GM23338 (cell line): ENCODE results near the gene MKKS. TPM values are rescaled to one million over a fixed set of nuclear protein-coding genes. Genes with fewer than 3 reads are reported as not detected.
A peak's percentile ranks its signal among the peaks of the same experiment; 100 is the strongest.

Experiments
- ATAC-seq: fragments of 200-7000 bp; cut with Tn5 transposase; 3 replicates; pipeline ENCODE4 v1.9.1; 2020
- DNase-seq: peaks from one replicate; pipeline ENCODE4 v3.0.0-alpha.2; 2015; ENCODE audit warnings: low spot score
- H2AFZ ChIP-seq: fragments of 200-600 bp; sonication (generic); 2 replicates; pipeline ENCODE4 v1.8.0; 2016; ENCODE audit warnings: antibody characterized with exemption, mild to moderate bottlenecking, moderate library complexity
- H3F3A ChIP-seq: fragments of 200-600 bp; sonication (generic); replicated peaks from 2 replicates; pipeline ENCODE4 v1.8.0; 2017; ENCODE audit warnings: antibody characterized with exemption, mixed run types, low read depth
- H3K27ac ChIP-seq: fragments of 200-600 bp; sonication (generic); 2 replicates; pipeline ENCODE4 v1.6.1; 2016; ENCODE audit warnings: low read depth
- H3K27me3 ChIP-seq: fragments of 200-600 bp; sonication (generic); 2 replicates; pipeline ENCODE4 v1.8.0; 2016; ENCODE audit warnings: mild to moderate bottlenecking, mixed run types, moderate library complexity; ENCODE audit not compliant: insufficient read depth
- H3K36me3 ChIP-seq: fragments of 200-600 bp; sonication (generic); 2 replicates; pipeline ENCODE4 v1.8.0; 2016; ENCODE audit warnings: mild to moderate bottlenecking; ENCODE audit not compliant: insufficient read depth
- H3K4me1 ChIP-seq: fragments of 200-600 bp; sonication (generic); 2 replicates; pipeline ENCODE4 v1.8.0; 2016; ENCODE audit warnings: mild to moderate bottlenecking, moderate library complexity; ENCODE audit not compliant: insufficient read depth
- H3K4me2 ChIP-seq: fragments of 200-600 bp; sonication (generic); 2 replicates; pipeline ENCODE4 v1.7.1; 2017; ENCODE audit warnings: mixed run types
- H3K4me3 ChIP-seq: fragments of 200-600 bp; sonication (generic); 2 replicates; pipeline ENCODE4 v1.6.1; 2016; ENCODE audit warnings: mixed run types
- H3K79me2 ChIP-seq: fragments of 200-600 bp; sonication (generic); replicated peaks from 2 replicates; pipeline ENCODE4 v1.8.0; 2017; ENCODE audit warnings: mild to moderate bottlenecking; ENCODE audit not compliant: insufficient read depth
- H3K9me2 ChIP-seq: fragments of 200-600 bp; sonication (generic); 2 replicates; pipeline ENCODE4 v1.8.0; 2017; ENCODE audit not compliant: insufficient read depth
- H4K20me1 ChIP-seq: fragments of 200-600 bp; sonication (generic); replicated peaks from 2 replicates; pipeline ENCODE4 v1.8.0; 2017; ENCODE audit warnings: mild to moderate bottlenecking; ENCODE audit not compliant: insufficient read depth
- H3K27ac Mint-ChIP-seq: 2 replicates; pipeline ENCODE4 v1.8.0; 2020; ENCODE audit warnings: inconsistent platforms, mild to moderate bottlenecking, moderate library complexity, mixed read lengths
- H3K27me3 Mint-ChIP-seq: 3 replicates; pipeline ENCODE4 v1.8.0; 2022; ENCODE audit warnings: low read depth, mild to moderate bottlenecking, moderate library complexity, mixed read lengths, inconsistent platforms; ENCODE audit not compliant: insufficient read depth, poor library complexity
- H3K36me3 Mint-ChIP-seq: 3 replicates; pipeline ENCODE4 v1.8.0; 2021; ENCODE audit warnings: low read depth, mild to moderate bottlenecking, inconsistent platforms, moderate library complexity, mixed read lengths
- H3K4me1 Mint-ChIP-seq: 3 replicates; pipeline ENCODE4 v1.8.0; 2020; ENCODE audit warnings: mild to moderate bottlenecking, inconsistent platforms, mixed read lengths
- H3K4me3 Mint-ChIP-seq: 3 replicates; pipeline ENCODE4 v1.8.0; 2021; ENCODE audit warnings: moderate library complexity, mild to moderate bottlenecking, inconsistent platforms, mixed read lengths
- H3K9me3 Mint-ChIP-seq: 3 replicates; pipeline ENCODE4 v1.8.0; 2020; ENCODE audit warnings: moderate library complexity, mild to moderate bottlenecking, inconsistent platforms, mixed read lengths
- CREB1 ChIP-seq: fragments of 250-450 bp; sonication (Bioruptor Pico); IDR thresholded peaks from 2 replicates; pipeline ENCODE4 v1.5.0; 2020; ENCODE audit warnings: low read depth, mild to moderate bottlenecking, moderate library complexity
- CTCF ChIP-seq, 2 experiments: fragments of 200-600 bp in 1 of 2; sonication (generic) in 1 of 2; conservative IDR thresholded peaks; 2 replicates each; pipeline versions ENCODE4 v1.5.1 to v1.6.1; 2016 to 2017; ENCODE audit warnings: antibody characterized with exemption in 2 of 2, low read depth in 2 of 2, mild to moderate bottlenecking in 2 of 2, moderate library complexity in 1 of 2
- EZH2 ChIP-seq: fragments of 200-600 bp; sonication (generic); IDR thresholded peaks from one replicate; pipeline ENCODE4 v1.8.0; 2017; ENCODE audit warnings: antibody characterized with exemption, mild to moderate bottlenecking, low read depth; ENCODE audit not compliant: unreplicated experiment
- EZH2phosphoT487 ChIP-seq: fragments of 200-600 bp; sonication (generic); IDR thresholded peaks from one replicate; pipeline ENCODE4 v1.8.1; 2018; ENCODE audit warnings: antibody characterized with exemption; ENCODE audit not compliant: unreplicated experiment
- JUNB ChIP-seq: IDR thresholded peaks from one replicate; pipeline ENCODE4 v1.6.1; 2016; ENCODE audit warnings: antibody characterized with exemption; ENCODE audit not compliant: unreplicated experiment
- NANOG ChIP-seq: IDR thresholded peaks from 2 replicates; pipeline ENCODE4 v1.6.1; 2016; ENCODE audit warnings: antibody characterized with exemption, borderline replicate concordance
- POLR2AphosphoS5 ChIP-seq: IDR thresholded peaks from 2 replicates; pipeline ENCODE4 v1.6.1; 2016; ENCODE audit warnings: antibody characterized with exemption, low read depth
- REST ChIP-seq: IDR thresholded peaks from one replicate; pipeline ENCODE4 v1.6.1; 2018; ENCODE audit warnings: antibody characterized with exemption; ENCODE audit not compliant: unreplicated experiment
- STAT1 ChIP-seq: IDR thresholded peaks from one replicate; pipeline ENCODE4 v1.6.1; 2016; ENCODE audit warnings: antibody characterized with exemption; ENCODE audit not compliant: unreplicated experiment
- ZNF114 ChIP-seq: fragments of 250-450 bp; sonication (Bioruptor Pico); IDR thresholded peaks from 2 replicates; pipeline ENCODE4 v1.5.0; 2020; ENCODE audit warnings: mild to moderate bottlenecking, moderate library complexity
- ZNF331 ChIP-seq: fragments of 250-450 bp; sonication (Bioruptor Pico); IDR thresholded peaks from 2 replicates; pipeline ENCODE4 v1.5.0; 2020; ENCODE audit warnings: low read depth, mild to moderate bottlenecking, moderate library complexity
- polyA plus RNA-seq: library from polyadenylated mRNA; unstranded; fragments of >200 nt; fragmentation: Nextera tagmentation; extraction: Ambion mirVana; gene quantifications from 2 replicates; pipeline ENCODE4 v1.2.1, GENCODE V29; 2016
- total RNA-seq: library from RNA; depleted of rRNA; stranded (reverse); fragments of >200 nt; shearing (Covaris generic); gene quantifications from 2 replicates; pipeline ENCODE4 v1.2.3, GENCODE V29; 2014
- TF ChIP-seq, protein P1 (sequence below): fragments of 250-450 bp; sonication (Bioruptor Pico); IDR thresholded peaks from 2 replicates; pipeline ENCODE4 v1.5.0; 2020; ENCODE audit warnings: mild to moderate bottlenecking, moderate library complexity
- TF ChIP-seq, protein P2 (sequence below): IDR thresholded peaks from 2 replicates; pipeline ENCODE4 v1.6.1; 2016; ENCODE audit warnings: antibody characterized with exemption

The MKKS gene
- total and polyA plus RNA-seq, 2 experiments from 2014 or later: 13.4 to 16.7 TPM

DNA sequence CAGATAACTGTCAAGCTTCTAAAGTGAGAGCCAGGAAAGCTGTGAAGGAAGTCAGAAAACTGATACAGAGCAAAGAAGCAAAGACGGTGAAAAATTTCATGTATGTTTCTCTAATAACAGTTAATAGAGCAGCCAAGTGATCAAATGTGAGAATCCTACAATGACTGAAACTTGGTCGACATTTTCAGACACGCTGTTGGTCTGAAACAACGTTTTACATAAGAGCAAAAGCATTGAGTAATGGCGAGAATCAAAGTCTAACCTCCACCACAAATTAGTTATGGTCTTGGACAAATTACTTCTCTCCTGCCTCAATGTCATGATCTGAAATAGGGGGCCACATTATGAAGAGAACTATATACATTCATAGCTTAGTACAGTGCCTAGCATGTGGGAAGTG is 3.3 kb downstream of the MKKS start:
- Histone ChIP-seq H3F3A (no peaks in the 10 kb centered on the region), H3K4me3 (no peak overlapping the region), H3K79me2 (peaks cover 78% of the 10 kb centered on the region), H3K4me2 (peak overlapping the region; percentile 33), H3K27ac (no peak overlapping the region), H3K27me3 (no peaks in the 10 kb centered on the region), H4K20me1 (peaks cover 9% of the 10 kb centered on the region; the same call in 1 of the 2 replicates), H3K9me2 (no peaks in the 10 kb centered on the region), H3K36me3 (no peaks in the 10 kb centered on the region), H2AFZ (no peak overlapping the region), H3K4me1 (peaks cover 25% of the 10 kb centered on the region)
- Mint-ChIP-seq H3K9me3 (no peaks in the 10 kb centered on the region), H3K27ac (no peak overlapping the region), H3K4me3 (no peak overlapping the region), H3K36me3 (peaks cover 13% of the 10 kb centered on the region; the same call in 2 of the 3 replicates), H3K4me1 (peaks cover 32% of the 10 kb centered on the region), H3K27me3 (peaks cover 12% of the 10 kb centered on the region)
- ATAC-seq (no peak), DNase-seq (no peak)
- TF ChIP-seq CTCF (conservative IDR thresholded peaks at IDR 0.05; ENCODE audit: low read depth in 2 of 2) (no peak), EZH2 (no peak), ZNF331 (CRISPR knock-in tag) (no peak), EZH2phosphoT487 (no peak), REST (no peak), CREB1 (CRISPR knock-in tag) (no peak), NANOG (no peak), POLR2AphosphoS5 (no peak), JUNB (no peak), STAT1 (no peak), ZNF114 (no peak)
- TF ChIP-seq, protein P1, sequence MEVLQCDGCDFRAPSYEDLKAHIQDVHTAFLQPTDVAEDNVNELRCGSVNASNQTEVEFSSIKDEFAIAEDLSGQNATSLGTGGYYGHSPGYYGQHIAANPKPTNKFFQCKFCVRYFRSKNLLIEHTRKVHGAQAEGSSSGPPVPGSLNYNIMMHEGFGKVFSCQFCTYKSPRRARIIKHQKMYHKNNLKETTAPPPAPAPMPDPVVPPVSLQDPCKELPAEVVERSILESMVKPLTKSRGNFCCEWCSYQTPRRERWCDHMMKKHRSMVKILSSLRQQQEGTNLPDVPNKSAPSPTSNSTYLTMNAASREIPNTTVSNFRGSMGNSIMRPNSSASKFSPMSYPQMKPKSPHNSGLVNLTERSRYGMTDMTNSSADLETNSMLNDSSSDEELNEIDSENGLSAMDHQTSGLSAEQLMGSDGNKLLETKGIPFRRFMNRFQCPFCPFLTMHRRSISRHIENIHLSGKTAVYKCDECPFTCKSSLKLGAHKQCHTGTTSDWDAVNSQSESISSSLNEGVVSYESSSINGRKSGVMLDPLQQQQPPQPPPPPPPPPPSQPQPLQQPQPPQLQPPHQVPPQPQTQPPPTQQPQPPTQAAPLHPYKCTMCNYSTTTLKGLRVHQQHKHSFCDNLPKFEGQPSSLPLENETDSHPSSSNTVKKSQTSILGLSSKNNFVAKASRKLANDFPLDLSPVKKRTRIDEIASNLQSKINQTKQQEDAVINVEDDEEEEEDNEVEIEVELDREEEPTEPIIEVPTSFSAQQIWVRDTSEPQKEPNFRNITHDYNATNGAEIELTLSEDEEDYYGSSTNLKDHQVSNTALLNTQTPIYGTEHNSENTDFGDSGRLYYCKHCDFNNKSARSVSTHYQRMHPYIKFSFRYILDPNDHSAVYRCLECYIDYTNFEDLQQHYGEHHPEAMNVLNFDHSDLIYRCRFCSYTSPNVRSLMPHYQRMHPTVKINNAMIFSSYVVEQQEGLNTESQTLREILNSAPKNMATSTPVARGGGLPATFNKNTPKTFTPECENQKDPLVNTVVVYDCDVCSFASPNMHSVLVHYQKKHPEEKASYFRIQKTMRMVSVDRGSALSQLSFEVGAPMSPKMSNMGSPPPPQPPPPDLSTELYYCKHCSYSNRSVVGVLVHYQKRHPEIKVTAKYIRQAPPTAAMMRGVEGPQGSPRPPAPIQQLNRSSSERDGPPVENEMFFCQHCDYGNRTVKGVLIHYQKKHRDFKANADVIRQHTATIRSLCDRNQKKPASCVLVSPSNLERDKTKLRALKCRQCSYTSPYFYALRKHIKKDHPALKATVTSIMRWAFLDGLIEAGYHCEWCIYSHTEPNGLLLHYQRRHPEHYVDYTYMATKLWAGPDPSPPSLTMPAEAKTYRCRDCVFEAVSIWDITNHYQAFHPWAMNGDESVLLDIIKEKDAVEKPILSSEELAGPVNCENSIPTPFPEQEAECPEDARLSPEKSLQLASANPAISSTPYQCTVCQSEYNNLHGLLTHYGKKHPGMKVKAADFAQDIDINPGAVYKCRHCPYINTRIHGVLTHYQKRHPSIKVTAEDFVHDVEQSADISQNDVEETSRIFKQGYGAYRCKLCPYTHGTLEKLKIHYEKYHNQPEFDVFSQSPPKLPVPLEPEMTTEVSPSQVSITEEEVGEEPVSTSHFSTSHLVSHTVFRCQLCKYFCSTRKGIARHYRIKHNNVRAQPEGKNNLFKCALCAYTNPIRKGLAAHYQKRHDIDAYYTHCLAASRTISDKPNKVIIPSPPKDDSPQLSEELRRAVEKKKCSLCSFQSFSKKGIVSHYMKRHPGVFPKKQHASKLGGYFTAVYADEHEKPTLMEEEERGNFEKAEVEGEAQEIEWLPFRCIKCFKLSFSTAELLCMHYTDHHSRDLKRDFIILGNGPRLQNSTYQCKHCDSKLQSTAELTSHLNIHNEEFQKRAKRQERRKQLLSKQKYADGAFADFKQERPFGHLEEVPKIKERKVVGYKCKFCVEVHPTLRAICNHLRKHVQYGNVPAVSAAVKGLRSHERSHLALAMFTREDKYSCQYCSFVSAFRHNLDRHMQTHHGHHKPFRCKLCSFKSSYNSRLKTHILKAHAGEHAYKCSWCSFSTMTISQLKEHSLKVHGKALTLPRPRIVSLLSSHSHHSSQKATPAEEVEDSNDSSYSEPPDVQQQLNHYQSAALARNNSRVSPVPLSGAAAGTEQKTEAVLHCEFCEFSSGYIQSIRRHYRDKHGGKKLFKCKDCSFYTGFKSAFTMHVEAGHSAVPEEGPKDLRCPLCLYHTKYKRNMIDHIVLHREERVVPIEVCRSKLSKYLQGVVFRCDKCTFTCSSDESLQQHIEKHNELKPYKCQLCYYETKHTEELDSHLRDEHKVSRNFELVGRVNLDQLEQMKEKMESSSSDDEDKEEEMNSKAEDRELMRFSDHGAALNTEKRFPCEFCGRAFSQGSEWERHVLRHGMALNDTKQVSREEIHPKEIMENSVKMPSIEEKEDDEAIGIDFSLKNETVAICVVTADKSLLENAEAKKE (CRISPR knock-in tag): no peak
- TF ChIP-seq, protein P2, sequence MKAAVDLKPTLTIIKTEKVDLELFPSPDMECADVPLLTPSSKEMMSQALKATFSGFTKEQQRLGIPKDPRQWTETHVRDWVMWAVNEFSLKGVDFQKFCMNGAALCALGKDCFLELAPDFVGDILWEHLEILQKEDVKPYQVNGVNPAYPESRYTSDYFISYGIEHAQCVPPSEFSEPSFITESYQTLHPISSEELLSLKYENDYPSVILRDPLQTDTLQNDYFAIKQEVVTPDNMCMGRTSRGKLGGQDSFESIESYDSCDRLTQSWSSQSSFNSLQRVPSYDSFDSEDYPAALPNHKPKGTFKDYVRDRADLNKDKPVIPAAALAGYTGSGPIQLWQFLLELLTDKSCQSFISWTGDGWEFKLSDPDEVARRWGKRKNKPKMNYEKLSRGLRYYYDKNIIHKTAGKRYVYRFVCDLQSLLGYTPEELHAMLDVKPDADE: no peak
